Stimulated activated CD4-positive, alpha-beta T cell treated with anti-CD3 and anti-CD28 coated beads, Interleukin-15, amount 100 ng/mL, for 1 hour (primary cell): ENCODE measurements around the gene FAM131C.

Experiments used
- DNase-seq, 2 donors: peaks; one replicate each; pipeline ENCODE4 v3.0.0-alpha.2; 2020; ENCODE audit warnings: low read depth in 1 of 2, low spot score in 1 of 2

The FAM131C gene

GRCh38 chr1:16101623-16102022 lies 28.2 kb upstream of the FAM131C start:
- no peak for DNase-seq

GRCh38 chr1:16099412-16099811 lies 26.0 kb upstream of the FAM131C start:
- no peak for DNase-seq

GRCh38 chr1:16095447-16095846 lies 22.0 kb upstream of the FAM131C start:
- no peak for DNase-seq

GRCh38 chr1:16094453-16095158 lies 21.2 kb upstream of the FAM131C start:
- no peak for DNase-seq

GRCh38 chr1:16093611-16094010 lies 20.2 kb upstream of the FAM131C start:
- no peak for DNase-seq

- DNase-seq: no peak
These were observed 19.6 kb upstream of the FAM131C start for GRCh38 chr1:16092923-16093511.

GRCh38 chr1:16092097-16092922 lies 18.9 kb upstream of the FAM131C start:
- no peak for DNase-seq

GRCh38 chr1:16091296-16091695 lies 17.8 kb upstream of the FAM131C start:
- DNase-seq: no peak

- no peak for DNase-seq
These were observed 16.8 kb upstream of the FAM131C start for GRCh38 chr1:16090076-16090826.

GRCh38 chr1:16088996-16089395 lies 15.5 kb upstream of the FAM131C start:
- no peak for DNase-seq

- no peak for DNase-seq
These were observed 15.0 kb upstream of the FAM131C start for GRCh38 chr1:16088351-16088911.

GRCh38 chr1:16087733-16088132 lies 14.3 kb upstream of the FAM131C start:
- no peak for DNase-seq

GRCh38 chr1:16085522-16085921 lies 12.1 kb upstream of the FAM131C start:
- DNase-seq: no peak

GRCh38 chr1:16083486-16083885 lies 10.0 kb upstream of the FAM131C start:
- no peak for DNase-seq

- DNase-seq: peak; percentile 20 to 41
These were observed 9.0 kb upstream of the FAM131C start for GRCh38 chr1:16082283-16083038.

GRCh38 chr1:16081636-16082035 lies 8.2 kb upstream of the FAM131C start:
- no peak for DNase-seq

- no peak for DNase-seq
These were observed 7.1 kb upstream of the FAM131C start for GRCh38 chr1:16080422-16081150.

- peak; percentile 40 to 57 for DNase-seq
These were observed 5.6 kb upstream of the FAM131C start for GRCh38 chr1:16078925-16079656.
